Spleen (tissue), 7 donors: ENCODE data around the gene RGR.

Source experiments
- POLR2A ChIP-seq, 3 donors: fragments of 450-650 bp; IDR thresholded peaks; one replicate each; pipeline ENCODE4 v1.5.1; 2017; ENCODE audit warnings: antibody characterized with exemption in 3 of 3, mild to moderate bottlenecking in 1 of 3
- POLR2AphosphoS5 ChIP-seq, 3 donors: sonication (generic); formaldehyde crosslinking; IDR thresholded peaks; one replicate each; pipeline ENCODE4 v1.5.1; 2017; ENCODE audit warnings: antibody characterized with exemption in 3 of 3
- TF ChIP-seq, protein P1 (sequence below), 11 experiments: fragments of 200-600 bp in 7 of 11; fragments of 450-650 bp in 4 of 11; sonication (generic) in 4 of 11; IDR thresholded peaks in 8 of 11; conservative IDR thresholded peaks in 3 of 11; 1 replicate in 7 of 11; 2 replicates in 4 of 11; pipeline versions ENCODE4 v1.4.0 to v1.8.0; 2016 to 2021; ENCODE audit warnings: antibody characterized with exemption in 11 of 11, inconsistent platforms in 4 of 11, mild to moderate bottlenecking in 1 of 11
- donor health status: DM: no; HTN: no; CAD: no; lungs with moderate emphysema.
- donor health status: DM: no; HTN: no; CAD: no.
- donor health status: DM: no; HTN: no; CAD: no.

DNA sequence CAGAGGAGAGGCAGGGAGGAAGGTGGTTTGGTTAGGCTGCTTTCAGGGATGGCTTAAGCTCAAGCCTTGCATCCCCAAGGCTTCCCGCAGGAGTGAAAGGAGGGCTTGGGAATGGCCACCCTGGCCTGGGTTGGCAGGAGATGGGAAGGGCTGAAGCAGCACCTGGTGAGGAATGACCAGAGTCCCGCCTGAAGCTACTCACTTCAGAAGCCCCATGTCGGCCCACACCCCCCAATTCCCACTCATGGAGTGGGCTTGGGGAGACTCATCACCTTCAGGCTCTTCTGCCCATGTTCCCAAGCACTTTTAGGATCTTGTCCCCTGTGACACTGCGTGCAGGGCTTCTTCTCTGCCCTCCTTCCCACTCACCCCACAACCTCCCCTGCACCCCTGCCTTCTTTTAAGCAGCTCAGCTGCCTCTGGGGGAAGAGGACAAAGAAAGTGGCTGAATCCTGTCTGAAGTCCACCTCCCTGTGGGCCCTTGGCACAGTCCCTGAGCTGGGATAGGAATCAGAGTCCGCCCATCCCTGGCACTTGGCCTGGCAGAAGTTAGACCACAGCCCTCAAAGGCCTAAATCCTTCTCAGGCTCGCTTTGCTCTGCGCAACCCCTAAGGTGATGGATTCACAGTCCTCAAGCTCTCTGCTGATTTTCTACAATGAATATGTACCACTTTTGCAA lies 16.5 kb downstream of the RGR start:
- TF ChIP-seq POLR2AphosphoS5 (IDR thresholded peaks at IDR 0.05) (no peak), POLR2A (IDR thresholded peaks at IDR 0.05) (no peak)
- TF ChIP-seq, protein P1, sequence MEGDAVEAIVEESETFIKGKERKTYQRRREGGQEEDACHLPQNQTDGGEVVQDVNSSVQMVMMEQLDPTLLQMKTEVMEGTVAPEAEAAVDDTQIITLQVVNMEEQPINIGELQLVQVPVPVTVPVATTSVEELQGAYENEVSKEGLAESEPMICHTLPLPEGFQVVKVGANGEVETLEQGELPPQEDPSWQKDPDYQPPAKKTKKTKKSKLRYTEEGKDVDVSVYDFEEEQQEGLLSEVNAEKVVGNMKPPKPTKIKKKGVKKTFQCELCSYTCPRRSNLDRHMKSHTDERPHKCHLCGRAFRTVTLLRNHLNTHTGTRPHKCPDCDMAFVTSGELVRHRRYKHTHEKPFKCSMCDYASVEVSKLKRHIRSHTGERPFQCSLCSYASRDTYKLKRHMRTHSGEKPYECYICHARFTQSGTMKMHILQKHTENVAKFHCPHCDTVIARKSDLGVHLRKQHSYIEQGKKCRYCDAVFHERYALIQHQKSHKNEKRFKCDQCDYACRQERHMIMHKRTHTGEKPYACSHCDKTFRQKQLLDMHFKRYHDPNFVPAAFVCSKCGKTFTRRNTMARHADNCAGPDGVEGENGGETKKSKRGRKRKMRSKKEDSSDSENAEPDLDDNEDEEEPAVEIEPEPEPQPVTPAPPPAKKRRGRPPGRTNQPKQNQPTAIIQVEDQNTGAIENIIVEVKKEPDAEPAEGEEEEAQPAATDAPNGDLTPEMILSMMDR (IDR thresholded peaks at IDR 0.05 in 8 of 11, conservative IDR thresholded peaks at IDR 0.05 in 3 of 11), result no peak
